HK-2 (cell line): ENCODE results near the gene XIST.
"Not testable (repeated sequence)": the region's sequence is repeated elsewhere in the genome, so short reads cannot be mapped to it uniquely, and the experiment has no call there.

Experiments
- DNase-seq: peaks from one replicate; pipeline ENCODE4 v3.0.0-alpha.2; 2018; ENCODE audit not compliant: unreplicated experiment

XIST gene

DNA sequence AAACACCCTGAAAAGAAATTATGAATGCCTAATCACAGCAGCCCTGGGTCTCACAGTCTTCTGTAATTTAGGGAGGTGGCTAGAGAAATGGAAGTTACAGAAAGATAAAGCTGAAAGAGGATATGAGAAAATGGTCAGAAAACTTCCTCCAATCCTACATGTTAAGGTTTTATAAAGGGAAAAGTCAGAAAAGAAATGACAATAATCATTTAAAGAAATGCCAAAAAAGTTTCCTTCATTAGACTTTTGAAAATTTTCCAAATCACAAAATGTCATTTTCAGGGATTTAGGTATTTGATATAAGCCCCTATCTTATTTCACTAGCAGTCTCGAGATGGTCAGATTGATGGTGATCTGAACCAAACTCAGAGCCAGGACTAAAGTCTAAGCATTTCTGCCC lies 13.4 kb downstream of the XIST start:
- no peak for DNase-seq

DNA sequence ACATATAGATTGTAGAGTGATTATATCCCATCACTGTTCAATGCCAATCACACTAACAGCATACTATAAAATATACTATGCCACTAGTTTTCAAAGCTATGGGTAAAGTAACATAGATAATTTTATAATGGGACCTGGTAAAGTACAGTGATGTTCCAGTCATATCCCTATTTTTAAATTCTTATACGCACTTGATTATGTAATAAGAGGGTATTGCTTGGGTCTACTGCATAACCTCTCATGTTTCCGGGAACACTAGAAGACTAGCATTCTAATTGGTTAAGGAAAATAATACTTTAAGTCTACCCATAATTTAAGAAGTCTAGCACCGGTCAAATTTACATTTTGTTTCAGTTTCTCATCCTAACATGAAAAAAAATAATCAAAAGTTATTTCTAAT lies 14.4 kb downstream of the XIST start:
- DNase-seq, result no peak

DNA sequence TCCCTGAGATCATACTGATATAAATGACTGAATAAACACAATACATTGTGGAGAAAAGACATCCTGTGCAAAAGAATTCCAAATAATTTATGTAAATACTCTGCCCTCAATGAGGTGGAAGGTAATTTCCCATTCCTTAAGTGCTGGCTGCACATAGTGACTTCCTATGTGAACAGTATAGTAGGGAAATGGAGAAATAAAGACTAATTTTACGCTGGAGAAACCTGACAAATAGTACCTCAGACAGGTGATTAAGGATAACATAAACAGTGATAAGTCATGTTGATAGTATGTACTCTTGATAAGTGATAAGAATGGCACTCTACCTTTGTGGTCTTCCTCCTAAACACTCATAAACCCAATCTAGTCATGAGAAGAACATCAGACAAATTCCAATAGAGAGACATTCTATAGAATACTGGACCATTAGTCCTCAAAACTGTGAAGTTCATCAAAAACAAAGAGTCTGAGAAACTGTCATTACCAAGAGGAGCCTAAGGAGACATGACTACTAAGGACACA lies 15.5 kb downstream of the XIST start:
- DNase-seq, result no peak

DNA sequence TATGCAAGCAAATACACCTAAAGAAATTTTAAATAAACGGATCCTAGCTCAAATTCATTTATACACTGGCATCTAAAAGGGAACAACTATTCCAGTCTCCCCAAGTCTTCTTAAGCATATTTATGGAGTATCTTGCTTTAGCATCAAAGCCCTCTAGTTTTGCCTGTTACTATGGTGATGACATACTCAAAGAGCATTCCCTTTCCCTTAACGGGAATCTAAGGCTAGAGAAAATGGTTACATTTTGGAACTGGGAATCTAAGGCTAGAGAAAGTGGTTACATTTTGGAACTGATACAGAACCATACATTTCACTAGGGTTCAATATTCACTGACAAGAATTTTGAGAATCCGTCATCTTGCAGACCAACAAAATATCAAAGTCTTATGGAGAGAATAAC lies 18.3 kb downstream of the XIST start:
- DNase-seq, result no peak

DNA sequence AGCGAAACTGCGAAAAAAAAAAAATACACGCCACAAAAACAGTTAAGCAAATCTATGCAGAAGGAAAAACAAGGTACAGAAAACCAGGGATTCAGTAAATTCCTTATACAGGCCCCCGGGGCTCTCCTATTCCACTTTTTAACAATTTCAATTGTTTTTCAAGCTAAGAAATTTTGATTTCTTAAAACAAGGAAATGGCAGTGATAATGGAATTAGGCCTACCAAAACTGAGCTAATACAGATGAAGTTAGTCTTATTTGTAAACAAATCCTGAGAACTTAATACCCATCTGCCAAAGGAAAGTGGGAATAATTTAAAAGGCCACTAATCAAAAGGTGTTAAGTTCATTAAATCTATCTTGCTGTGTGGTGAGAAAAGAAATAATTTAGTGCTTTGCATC lies 20.2 kb downstream of the XIST start:
- no peak for DNase-seq

DNA sequence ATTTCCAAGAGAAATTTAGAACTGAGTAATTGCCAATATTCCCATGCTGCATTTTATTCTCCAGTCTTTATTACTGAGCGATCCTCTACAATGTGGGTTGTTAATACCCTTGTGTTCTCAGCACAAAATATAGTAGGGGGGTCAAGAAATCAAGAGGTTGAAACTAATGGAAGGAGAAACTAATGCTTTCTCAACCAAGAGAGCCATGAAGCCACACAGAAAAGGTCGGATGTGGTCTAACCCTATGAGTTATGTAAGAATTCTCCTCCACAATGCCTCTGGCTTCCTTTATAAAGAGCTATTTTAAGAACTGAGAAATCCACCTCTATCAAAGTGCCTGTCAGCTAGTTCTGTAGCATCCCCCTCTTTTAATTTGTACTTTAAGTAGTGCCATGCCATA lies 21.0 kb downstream of the XIST start:
- no peak for DNase-seq

DNA sequence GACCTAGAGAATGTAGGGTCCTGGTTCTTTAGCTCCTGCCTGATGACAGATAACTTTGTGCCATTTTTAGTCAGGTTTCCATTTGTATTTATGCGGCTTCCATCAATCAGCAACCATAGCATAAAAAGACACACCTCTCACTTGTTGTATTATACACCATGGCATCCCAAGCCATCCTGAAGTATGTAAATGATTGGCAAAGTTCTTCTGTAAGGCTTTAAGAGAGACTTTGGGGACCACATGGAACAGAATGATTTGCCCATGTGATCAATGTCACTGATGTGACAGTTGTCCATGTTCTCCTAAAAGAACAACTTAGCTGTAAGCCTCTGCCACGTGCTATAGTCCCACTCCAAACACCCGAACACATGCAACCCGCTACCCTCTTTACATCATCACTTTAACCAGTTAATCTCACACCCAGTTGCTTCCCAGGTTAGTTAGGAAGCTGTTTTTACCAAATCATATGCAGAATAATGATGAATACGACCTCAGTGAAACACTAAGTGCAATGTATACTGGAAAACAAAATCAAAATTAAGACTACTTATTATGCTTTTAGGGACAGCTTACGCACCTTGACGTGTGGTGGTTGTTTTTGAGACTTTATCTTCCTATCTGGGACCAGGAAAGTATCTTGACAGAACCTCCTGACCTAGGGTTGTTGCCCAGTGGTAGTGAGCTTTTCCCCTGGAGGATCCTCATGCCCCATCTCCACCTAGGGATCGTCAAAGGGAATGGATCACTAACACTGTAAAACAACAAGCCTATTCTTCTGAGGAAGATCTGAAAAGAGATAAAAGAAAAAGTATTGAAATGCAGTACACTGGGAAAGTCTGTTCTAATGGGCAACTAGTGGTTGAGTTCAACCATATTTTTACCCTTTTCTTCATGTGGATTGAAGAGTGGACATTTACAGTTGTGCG lies 21.8 kb downstream of the XIST start:
- no peak for DNase-seq

DNA sequence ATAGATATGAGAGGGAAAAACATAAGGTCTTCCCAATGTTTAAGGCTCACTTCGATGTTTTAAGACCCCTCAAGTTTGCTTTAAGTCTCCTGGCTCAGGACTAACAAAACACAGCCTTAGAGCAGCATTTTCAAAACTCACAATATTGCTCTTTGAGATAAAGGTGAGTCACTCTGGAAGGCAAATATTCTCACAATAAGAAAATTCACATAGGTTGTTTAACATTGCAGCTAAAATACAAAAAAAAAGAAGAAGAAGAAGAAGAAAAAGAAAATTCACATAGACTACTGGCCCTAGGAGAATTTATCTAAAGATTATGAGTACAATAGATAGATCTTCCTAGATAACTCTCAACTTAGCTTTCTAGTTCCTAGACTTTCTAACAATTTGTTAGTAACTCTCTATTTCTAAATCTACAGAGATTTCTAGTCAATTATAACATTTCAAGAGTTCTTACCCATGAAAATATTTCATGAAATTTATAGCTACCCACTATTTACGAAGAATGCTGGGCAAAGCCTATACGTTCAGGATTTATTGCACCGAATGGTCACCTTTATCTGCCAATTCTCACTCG lies 22.5 kb downstream of the XIST start:
- no peak for DNase-seq

DNA sequence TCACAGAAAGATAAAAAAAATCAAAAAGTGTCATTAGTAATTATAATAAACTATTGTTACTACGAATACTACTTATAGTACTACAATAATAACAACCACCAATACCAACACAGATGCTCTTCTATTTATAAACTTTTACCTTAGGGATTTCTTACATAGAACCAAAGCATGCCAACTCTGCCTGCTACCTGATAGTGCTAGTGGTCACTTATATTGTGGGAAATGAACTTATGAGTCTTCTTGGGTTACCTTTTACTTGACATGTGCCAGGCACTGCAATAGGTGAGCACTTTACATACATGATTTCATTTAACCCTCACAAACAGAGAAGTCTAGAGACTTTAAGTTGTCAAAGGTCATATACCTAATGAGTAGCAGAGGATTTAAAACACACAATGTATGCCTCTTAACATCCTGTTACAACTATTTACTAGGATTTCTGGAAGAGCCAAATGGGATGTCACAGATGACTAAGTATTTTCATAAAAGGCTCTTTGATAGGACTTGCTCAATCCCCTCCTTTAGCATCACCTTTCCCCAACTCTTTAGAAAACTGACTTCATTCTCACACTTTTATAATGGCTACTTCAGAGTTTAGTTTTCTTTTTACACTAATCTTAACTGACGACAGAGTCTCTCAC lies 24.3 kb downstream of the XIST start:
- no peak for DNase-seq

DNA sequence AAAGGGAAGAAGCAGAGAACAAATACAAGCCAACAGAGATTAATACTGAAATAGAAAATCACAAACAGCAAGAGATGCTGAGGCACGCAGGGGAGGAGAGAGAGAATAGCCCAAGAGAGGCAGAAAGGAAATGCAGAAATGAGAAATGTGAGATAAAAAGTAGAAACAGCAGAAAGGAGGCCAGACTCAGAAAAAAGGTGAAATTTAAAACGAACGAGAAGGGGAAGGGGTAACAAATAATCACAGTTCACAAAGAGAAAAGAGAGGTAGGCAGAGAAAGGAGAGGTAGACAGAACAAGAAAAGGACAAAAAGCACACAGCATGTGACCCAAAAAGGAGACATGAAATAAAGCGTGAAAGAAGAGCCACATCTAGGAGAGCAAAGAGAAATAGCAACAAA lies 25.1 kb downstream of the XIST start:
- no peak for DNase-seq

DNA sequence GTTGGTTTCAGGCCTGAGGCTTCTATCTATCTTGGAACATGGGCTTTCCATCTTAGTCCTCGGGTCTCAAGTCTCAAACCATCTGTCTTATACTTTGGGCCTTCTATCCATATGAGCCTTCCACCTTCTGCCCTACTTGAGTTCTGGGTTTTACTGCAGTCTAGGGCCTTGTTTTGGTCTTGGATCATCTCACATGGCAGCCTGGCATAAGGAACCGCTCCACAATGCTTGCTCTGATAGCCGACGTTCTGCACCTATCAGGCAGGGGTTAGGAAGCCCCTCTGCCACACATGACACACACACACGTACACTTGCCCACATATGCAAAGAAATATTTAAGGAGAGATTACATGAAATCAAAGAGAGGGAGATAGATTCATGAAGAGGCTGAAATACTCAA lies 25.5 kb downstream of the XIST start:
- DNase-seq, result no peak

DNA sequence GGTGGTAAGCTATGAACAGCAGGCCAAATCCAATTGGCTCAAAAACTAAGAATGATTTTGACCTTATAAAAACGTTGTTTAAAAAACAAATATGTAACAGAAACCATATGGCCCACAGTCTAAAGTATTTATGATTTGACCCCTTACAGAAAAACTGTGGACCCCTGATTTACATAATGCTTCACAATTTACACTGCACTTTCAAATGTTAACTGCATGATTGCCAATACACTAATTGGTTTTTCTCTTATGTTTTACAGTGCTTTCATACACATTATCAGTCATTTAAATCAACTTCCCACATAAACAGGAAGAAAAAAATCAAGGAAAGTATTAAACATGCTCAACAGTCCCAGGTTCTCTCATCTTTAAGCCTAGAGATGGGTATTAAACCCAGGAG lies 26.9 kb downstream of the XIST start:
- no peak for DNase-seq

DNA sequence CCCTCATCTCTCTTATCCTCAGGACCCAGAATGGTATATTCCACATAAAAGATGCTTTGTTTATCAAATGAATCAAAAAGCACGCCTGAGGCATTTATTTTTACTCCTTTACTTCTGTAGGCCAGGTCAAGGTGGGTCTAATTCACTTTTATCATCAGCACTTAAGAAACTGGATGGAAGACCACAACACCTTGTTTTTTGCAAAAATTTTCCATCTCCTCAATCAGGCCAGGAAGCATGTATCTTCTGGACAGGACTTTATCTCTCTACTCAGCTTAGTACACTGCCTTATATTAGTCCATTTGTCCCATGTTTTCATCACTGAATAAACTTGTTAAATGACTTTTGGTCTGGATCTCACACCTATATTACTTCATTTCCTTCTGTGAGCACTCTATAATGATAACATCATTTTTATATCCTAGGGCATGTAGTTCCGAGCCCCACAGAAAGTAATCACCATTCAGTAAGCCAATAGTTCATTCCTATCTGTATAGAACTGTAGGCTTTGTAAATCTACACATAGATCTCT lies 29.0 kb downstream of the XIST start:
- no peak for DNase-seq

DNA sequence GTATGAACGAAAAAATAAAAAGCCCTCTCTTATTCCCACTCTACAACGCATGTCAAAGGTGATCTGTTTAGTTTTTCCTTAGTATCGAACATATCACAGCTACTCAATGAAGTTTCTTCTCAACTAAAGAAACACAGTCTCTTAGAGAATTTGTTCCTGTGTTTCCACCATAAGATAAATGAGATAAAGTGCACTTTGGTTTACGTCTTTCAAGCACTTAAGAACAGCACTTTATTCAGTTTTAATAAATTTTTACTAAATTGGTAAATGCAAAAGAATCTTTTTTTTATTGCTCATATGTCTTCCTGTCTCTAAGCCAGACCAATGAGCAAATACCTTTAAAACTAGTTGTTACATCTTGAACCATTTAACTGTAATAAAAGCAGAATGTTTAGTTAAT lies 29.7 kb downstream of the XIST start:
- DNase-seq, result no peak

DNA sequence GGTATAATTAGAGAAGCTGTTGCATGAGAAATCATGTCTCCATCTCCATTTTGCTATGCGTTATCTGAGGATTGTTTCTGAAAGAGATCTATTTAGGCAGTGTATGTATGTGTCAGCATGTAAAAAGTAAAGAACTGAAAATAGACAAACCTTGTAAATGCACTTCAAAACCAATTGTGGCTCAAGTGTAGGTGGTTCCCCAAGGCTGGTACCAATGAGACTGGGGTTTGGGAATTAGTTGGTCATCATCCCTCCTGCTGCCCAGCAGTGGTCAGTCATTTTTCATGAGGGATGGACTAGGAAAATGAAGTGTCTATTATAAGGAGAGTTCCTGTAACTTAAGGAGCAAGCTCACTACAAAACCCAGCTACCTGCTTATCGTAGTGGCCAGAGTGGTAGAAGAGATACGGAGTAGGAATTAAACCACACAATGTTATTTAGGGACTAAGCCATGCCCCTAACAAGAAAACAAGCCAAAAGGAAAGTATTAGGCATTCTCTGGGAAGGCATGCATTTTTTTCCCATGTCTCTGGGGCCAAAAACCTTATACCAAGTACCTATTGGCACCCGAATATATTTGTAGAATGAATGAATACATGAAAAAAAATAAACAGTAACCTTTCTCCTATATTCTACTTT lies 30.5 kb downstream of the XIST start:
- no peak for DNase-seq

DNA sequence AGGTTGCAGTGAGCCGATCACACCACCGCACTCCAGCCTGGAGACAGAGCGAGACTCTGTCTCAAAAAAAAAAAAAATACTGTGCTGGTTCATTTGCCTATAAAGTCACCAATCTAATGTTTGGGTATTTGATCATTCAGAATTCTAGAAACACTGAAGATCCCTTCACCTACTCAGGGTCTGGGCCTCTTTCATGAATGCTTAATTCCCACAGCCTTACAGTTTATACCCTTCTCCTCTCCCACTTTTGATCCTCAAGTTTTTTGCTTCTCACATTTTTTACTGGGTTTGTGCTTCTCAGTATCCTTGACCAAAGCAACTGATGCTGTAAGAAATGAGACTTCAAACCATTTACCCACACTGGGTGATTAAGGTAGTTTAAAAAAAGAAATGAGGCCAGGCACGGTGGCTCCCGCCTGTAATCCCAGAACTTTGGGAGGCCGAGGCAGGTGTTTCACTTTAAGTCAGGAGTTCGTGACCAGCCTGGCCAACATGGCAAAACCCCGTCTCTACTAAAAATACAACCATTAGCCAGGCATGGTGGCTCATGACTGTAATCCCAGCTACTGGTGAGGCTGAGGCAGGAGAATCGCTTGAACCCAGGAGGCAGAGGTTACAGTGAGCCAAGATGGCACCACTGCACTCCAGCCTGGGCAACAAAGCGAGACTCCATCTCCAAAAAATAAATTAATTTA lies 32.5 kb downstream of the XIST start:
- DNase-seq, result not testable (repeated sequence)

DNA sequence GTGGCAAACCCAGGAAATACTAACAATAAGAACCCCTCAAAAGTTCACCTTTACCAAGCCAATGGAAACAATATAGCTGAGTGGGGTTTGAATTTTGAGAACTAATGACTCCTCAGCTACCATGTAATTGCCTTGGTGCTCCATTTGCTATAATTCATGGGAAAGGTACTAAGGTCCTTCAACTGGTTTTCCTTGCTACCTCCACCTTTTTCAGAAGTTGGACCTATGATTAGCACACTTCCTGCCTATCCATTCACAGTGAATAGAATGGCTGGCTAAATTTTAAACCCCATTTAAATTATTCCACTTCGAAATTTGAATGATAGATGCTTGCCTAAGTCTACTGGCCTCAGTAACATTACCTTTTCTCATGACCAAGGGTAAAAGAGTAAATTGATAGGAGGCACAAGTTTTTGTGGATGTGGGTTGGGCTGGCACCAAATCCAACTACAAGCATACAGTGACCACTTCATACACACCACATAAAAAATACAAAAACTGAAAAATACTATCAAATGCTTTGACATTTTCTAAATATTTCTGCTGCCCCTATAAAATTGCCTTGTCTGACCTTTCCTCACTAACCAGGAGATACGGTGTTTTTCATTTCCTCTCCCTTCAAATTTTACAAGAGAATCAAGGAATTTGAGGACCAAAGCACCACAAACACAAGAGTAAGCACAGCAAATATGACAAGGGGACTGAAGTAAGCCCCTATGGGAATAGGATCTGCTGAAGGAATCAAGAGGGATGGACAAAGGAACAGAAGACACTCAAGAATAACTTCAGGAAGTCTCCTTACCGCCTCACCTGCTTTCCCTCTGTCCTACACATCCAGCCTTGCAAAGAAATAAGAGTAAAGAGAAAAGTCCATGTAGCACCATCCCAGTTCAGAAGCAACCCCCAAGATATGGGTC lies 34.1 kb downstream of the XIST start:
- no peak for DNase-seq

DNA sequence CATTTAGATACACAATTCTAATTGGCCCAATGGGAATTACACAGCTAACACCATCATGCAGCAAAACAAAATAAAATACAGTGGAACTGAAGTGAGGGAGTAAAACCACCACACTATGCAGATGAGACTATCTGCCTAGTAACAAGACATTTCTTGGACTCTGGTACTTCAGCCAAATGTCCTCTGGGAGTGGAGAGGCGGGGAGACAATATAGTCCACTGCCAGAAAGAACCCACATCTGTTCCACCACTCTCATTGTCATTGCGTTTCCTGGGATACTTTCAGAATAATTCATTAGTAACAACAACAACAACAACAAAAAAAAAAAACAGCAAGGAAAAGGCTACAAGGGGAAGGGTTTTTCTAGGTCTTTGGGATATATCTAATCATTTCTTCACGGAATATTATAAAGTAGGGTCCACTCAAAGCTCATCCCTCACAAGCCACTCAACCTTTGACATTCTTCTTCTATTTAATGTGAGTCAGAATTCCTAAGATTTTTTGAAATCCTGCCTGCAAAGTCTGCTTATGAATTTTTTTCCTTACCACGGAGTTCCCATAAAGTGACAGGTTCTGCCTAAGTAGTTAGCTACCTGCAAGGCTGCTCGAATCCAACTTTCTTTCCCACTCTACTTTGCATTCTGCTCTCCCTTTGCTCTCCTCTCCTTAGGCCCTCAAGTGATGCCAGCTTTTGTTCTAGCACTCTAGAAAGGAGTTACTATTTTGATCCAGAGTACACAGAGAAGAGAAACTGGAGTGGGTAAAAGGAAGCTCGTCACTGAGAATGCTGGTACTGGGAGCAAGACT lies 34.9 kb downstream of the XIST start:
- DNase-seq, result no peak

DNA sequence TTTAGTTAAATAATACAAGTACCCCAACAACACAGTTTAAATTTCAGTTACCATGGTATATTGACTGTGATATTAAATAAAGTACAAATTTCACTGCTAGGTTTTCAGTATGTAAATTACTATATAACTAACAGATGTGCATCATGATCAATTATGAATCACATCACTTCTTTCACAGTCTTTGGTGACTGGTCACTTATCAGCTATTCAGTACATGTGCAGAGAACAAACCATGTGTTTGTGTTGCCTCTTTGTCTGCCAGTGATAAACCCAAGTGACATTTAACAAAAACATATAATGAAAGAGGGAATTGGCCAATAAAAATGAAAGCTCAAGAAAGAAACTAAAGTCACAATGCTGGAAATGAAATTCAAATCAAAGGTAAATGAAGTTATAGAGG lies 40.3 kb downstream of the XIST start:
- DNase-seq, result no peak

DNA sequence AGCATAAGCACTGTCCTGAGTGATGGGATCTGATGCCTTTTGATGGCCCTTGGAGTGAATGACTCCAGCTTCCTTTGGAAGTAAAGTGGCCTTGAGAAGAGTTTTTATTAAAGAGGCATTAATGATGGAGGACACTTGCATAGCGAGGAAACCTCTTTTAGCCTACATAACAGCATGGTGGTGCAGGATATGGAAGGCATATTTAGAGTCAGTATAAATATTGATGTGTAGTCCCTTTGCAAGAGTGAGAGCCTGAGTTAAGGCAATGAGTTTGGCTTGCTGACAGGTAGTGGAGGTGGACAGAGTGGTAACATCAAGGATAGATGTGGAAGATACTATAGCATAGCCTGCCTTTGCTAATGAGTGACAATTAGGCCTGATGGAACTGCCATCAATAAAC lies 48.4 kb downstream of the XIST start:
- not testable (repeated sequence) for DNase-seq
